GM08714 (cell line): ENCODE results near the gene SMG9.
"Not testable (repeated sequence)": the region's sequence is repeated elsewhere in the genome, so short reads cannot be mapped to it uniquely, and the experiment has no call there.

Experiments
- H3K4me3 ChIP-seq: fragments of 200-500 bp; sonication (Bioruptor generic); 2 replicates; pipeline ENCODE4 v1.5.1; 2014; ENCODE audit warnings: mild to moderate bottlenecking, low read length, inconsistent platforms
- ZNF274 ChIP-seq: IDR thresholded peaks from 2 replicates; pipeline ENCODE4 v1.6.1; 2012; ENCODE audit warnings: mild to moderate bottlenecking, low read depth, low read length

Gene SMG9

DNA sequence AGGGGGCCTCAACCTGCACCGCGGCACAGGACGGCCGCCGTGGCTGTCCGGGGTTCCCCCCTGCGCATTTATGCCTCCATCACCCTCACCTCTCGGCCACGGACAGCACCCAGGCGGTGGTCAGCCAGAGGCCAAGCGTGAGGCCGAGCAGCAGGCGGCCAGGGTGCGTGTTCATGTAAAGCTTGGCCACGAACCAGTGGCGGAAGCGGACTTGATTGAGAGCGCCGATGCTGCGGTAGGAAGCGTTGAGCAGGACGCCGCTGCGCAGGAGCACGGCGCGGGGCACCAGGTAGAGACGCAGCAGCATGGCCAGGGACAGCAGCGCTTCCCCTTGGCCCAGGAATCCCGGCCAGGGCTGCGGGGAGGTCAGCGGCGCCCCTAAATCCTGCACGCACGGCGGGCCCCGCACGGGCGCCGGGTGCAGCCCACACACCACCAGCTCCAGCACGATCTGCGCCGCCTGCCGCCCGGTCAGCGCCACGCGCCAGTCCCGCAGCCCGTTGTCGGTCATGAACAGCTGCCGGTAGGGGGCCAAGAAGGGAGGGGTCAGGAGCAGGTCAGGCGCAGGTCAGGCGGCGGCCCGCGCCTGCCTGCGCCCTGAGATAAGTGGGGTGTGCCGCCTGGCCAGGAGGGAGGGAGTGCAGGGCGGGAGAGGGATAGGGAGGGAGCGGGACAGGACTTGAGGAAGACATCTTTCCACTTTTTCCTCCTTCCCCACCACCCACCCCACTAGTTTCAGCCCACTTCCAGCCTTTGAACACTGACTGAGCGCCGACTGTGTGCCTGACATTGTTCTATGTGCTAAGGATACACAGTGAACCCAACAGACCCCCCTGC is 19.6 kb upstream of the SMG9 start:
- H3K4me3 ChIP-seq, result no peak overlapping the region
- TF ChIP-seq ZNF274, result no peak

DNA sequence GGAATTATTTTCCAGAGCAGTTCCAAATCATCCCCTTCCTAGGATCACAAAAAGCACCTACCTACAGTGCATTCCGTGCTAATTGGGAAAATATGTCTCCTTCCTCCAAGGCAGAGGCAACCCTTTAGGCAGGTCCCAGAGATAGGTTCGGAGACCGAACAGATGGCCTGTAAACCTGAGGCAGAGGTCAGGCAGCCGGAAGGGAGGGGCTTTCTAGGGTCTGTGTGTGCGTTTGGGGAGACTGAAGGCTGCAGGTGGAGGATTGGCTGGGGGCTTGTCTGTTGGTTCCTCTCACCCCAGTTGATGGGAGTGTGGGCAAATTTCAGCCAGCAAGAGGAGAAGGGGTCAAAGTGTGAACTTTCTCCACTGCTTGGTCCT is 19.0 kb upstream of the SMG9 start:
- H3K4me3 ChIP-seq, result no peak overlapping the region
- TF ChIP-seq ZNF274, result no peak

DNA sequence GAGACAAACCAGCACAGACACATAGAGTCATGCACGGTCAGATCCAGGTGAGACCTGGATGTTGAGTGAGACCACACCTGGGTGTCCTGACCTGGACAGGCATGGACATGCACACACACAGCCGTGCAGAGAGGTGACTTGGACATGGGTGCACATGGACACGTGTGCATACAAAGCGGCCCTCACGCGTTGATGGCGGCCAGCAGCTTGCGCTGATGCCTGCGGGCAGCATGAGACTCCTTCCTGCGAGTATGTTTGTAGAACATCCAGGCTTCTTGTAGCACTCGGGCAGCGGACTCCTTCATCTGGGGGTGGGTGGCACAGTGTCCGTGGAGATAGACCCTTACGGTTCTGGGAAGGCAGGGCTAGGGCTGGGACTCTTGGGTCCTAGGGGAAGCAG is 14.5 kb upstream of the SMG9 start:
- no peak for TF ChIP-seq ZNF274
- H3K4me3 ChIP-seq, result no peak overlapping the region

GRCh38 chr19:43768273-43769050 is 13.7 kb upstream of the SMG9 start:
- H3K4me3 ChIP-seq, result no peak overlapping the region
- TF ChIP-seq ZNF274, result no peak

DNA sequence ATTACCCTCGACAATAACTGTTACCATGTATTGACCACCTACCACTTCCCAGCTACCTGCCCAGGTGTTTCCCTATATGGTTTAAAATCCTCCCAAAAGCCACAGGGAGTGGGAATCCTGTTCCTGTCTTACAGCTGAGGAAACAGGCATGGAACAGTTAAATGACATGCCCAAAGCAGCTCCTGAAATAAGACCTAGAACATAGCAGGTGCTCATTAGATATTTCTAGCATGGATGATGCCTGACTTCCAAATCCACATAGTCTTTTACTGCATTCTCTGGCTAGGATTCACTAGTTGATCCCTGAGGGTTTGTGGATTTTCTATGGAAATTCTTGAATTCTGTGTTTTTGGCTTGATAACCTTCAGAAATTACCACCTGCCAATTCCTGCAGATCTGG is 13.1 kb upstream of the SMG9 start:
- no peak for TF ChIP-seq ZNF274
- no peak overlapping the region for H3K4me3 ChIP-seq

- TF ChIP-seq ZNF274, result no peak
- no peak overlapping the region for H3K4me3 ChIP-seq
Observed at GRCh38 chr19:43767316-43767715, 12.6 kb upstream of the SMG9 start.

DNA sequence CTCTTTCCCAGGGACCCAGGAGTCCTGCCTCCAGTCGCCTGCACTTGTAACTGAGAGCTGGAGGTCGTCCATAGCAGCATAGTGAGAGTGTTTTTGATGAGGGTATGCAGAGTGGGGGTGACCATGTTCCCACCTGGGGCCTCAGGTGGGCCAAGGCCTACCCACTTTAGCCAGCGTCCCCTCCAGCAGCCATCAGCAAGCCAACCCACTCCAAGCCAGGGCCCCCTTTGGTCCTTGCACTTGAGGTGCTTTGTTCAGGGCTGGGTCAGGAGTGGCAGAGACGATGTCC is 11.9 kb upstream of the SMG9 start:
- TF ChIP-seq ZNF274, result no peak
- no peak overlapping the region; the same call in 1 of the 2 replicates for H3K4me3 ChIP-seq

GRCh38 chr19:43765109-43765876 is 10.5 kb upstream of the SMG9 start:
- TF ChIP-seq ZNF274, result no peak
- no peak overlapping the region; the same call in 1 of the 2 replicates for H3K4me3 ChIP-seq

GRCh38 chr19:43764684-43765083 is 9.9 kb upstream of the SMG9 start:
- H3K4me3 ChIP-seq, result not testable (repeated sequence)

DNA sequence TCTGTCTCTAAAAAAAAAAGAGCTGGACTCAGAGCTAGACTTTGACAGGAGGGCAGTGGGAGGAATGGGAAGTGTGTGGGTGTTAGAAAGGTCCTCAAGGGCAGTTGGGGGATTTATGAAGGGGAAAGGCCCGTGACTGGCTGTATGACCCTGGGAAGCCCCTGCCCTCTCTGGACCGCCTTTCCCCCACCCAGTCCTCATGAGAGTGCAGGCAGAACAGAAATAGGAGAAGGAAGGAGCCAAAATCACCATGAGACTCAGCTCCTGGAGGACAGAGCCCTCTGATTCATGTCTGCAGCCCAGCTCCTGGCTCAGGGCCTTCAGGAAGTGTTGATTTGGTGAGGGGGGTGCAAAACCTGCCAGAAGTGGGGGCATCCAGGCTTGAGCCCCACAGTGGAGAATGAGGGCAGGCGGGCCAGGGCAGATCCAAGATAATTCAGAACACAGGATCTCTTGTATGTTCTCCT is 8.7 kb upstream of the SMG9 start:
- no peak overlapping the region; the same call in 1 of the 2 replicates for H3K4me3 ChIP-seq
- no peak for TF ChIP-seq ZNF274

DNA sequence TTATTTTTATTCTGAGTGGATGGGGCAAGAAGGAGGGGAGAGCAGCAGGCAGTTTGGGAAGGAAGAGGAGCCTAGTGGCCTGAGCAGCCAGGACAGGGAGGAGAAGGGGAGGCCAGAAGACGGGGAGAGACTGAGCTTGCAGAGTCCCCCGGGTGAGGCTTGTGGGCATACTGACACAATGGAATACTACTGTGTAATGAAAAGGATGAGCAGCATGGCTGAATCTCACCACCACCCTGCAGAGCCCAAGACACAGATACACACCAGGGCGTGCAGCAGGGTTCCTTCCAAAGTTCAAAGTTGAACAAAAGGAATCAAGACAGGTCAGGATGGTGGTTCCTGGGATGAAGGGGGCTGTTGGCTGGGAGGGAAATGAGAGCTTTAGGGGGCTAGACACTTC is 8.1 kb upstream of the SMG9 start:
- H3K4me3 ChIP-seq, result no peak overlapping the region
- no peak for TF ChIP-seq ZNF274

DNA sequence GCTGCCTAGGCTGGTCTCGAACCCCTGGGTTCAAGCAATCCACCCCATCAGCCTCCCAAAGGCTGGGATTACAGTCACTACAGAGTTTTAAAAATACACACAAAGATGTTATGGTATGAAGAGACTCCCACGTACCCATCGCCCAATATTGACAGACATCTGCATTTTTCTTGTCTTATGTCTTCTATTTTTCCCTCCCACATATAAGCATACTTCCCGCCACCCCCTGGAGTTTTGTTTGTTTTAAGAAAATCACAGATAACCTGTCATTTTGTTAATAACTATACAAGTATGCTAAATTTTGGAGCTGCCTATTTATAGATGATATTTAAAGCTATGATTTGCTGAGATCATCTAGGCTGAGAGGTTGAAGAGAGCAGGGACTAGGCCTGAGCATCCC is 6.2 kb upstream of the SMG9 start:
- no peak overlapping the region for H3K4me3 ChIP-seq
- TF ChIP-seq ZNF274, result no peak

- H3K4me3 ChIP-seq, result no peak overlapping the region
- TF ChIP-seq ZNF274, result no peak
Observed at GRCh38 chr19:43759515-43759914, 4.8 kb upstream of the SMG9 start.

- TF ChIP-seq ZNF274, result no peak
Observed at GRCh38 chr19:43755256-43755801, 567 bp upstream of the SMG9 start.

GRCh38 chr19:43754253-43754502 is 584 bp downstream of the SMG9 start:
- no peak for TF ChIP-seq ZNF274
- H3K4me3 ChIP-seq, result peak overlapping the region; percentile 73

More at GRCh38 chr19:43755256-43755801, 567 bp upstream of the SMG9 start:
- peak overlapping the region; percentile 73 for H3K4me3 ChIP-seq
